PC-3 (cell line): ENCODE results near the gene PRLH. TPM values are rescaled to one million over a fixed set of nuclear protein-coding genes. Genes with fewer than 3 reads are reported as not detected.
"Not testable (repeated sequence)": the region's sequence is repeated elsewhere in the genome, so short reads cannot be mapped to it uniquely, and the experiment has no call there.

Experiments used
- ATAC-seq: fragments of 200-7000 bp; cut with Tn5 transposase; 2 replicates; pipeline ENCODE4 v1.9.1; 2020; ENCODE audit warnings: mild to moderate bottlenecking, moderate library complexity
- BruUV-seq: library from RNA; stranded (reverse); fragments of 400-500 nt; replicated peaks from 2 replicates; lab custom pipeline; 2021; lab: Mats Ljungman, UMichigan
- CTCF ChIA-PET: fragments of 300-600 bp; sonication (Branson Sonifier 250); formaldehyde crosslinking; loops from one replicate; lab custom pipeline; 2022; ENCODE audit warnings: antibody characterized with exemption; lab: Charles Lee
- POLR2A ChIA-PET: fragments of 300-600 bp; sonication (Branson Sonifier 250); formaldehyde crosslinking; loops from one replicate; lab custom pipeline; 2022; ENCODE audit warnings: antibody characterized with exemption; ENCODE audit not compliant: unreplicated experiment; lab: Charles Lee
- DNase-seq: peaks from one replicate; pipeline ENCODE4 v3.0.0-alpha.2; 2015
- H2AFZ ChIP-seq: fragments of 300-600 bp; sonication (generic); 2 replicates; pipeline ENCODE4 v1.6.0; 2016; ENCODE audit warnings: antibody characterized with exemption, low read length
- H3F3A ChIP-seq: fragments of 300-600 bp; sonication (generic); one replicate; pipeline ENCODE4 v1.6.0; 2017; ENCODE audit warnings: antibody characterized with exemption, low read length, control low read depth, mild to moderate bottlenecking; ENCODE audit not compliant: unreplicated experiment
- H3K27ac ChIP-seq: fragments of 300-600 bp; sonication (generic); 2 replicates; pipeline ENCODE4 v1.5.1; 2016; ENCODE audit warnings: mild to moderate bottlenecking, low read length
- H3K27me3 ChIP-seq: fragments of 300-600 bp; sonication (generic); 2 replicates; pipeline ENCODE4 v1.6.1; 2016; ENCODE audit warnings: low read length, mixed read lengths
- H3K36me3 ChIP-seq: fragments of 300-600 bp; sonication (generic); 2 replicates; pipeline ENCODE4 v1.6.1; 2016; ENCODE audit warnings: low read depth, mixed run types, low read length, mixed read lengths
- H3K4me1 ChIP-seq: fragments of 300-600 bp; sonication (generic); 2 replicates; pipeline ENCODE4 v1.5.1; 2016; ENCODE audit warnings: low read length; ENCODE audit not compliant: insufficient read depth
- H3K4me2 ChIP-seq: fragments of 300-600 bp; sonication (generic); 2 replicates; pipeline ENCODE4 v1.6.0; 2016; ENCODE audit warnings: low read length
- H3K4me3 ChIP-seq: fragments of 300-600 bp; sonication (generic); 2 replicates; pipeline ENCODE4 v1.5.1; 2016; ENCODE audit warnings: mild to moderate bottlenecking, low read length, mixed read lengths
- H3K79me2 ChIP-seq: fragments of 300-600 bp; sonication (generic); 2 replicates; pipeline ENCODE4 v1.6.1; 2017; ENCODE audit warnings: low read length, mixed read lengths
- H3K9ac ChIP-seq: fragments of 300-600 bp; sonication (generic); 2 replicates; pipeline ENCODE4 v1.6.0; 2016; ENCODE audit warnings: mild to moderate bottlenecking, low read length
- H3K9me2 ChIP-seq: fragments of 300-600 bp; sonication (generic); replicated peaks from 2 replicates; pipeline ENCODE4 v1.6.1; 2016; ENCODE audit warnings: mixed run types, low read length, mixed read lengths
- H3K9me3 ChIP-seq: fragments of 300-600 bp; sonication (generic); 2 replicates; pipeline ENCODE4 v1.6.1; 2016; ENCODE audit warnings: low read length, mixed read lengths
- H4K20me1 ChIP-seq: fragments of 300-600 bp; sonication (generic); 2 replicates; pipeline ENCODE4 v1.6.1; 2016; ENCODE audit warnings: low read length, mixed read lengths
- CTCF ChIP-seq: fragments of 300-600 bp; sonication (generic); conservative IDR thresholded peaks from 2 replicates; pipeline ENCODE4 v1.5.1; 2017; ENCODE audit warnings: antibody characterized with exemption, low read depth, mild to moderate bottlenecking, low read length
- EZH2 ChIP-seq: fragments of 300-600 bp; sonication (generic); IDR thresholded peaks from one replicate; pipeline ENCODE4 v1.6.1; 2017; ENCODE audit warnings: antibody characterized with exemption, mild to moderate bottlenecking, low read length; ENCODE audit not compliant: unreplicated experiment
- EZH2phosphoT487 ChIP-seq: fragments of 300-600 bp; sonication (generic); IDR thresholded peaks from 2 replicates; pipeline ENCODE4 v1.6.1; 2018; ENCODE audit warnings: mild to moderate bottlenecking, antibody characterized with exemption, low read length, borderline replicate concordance
- intact Hi-C: fragments of 100-400 bp; cut with micrococcal nuclease; formaldehyde crosslinking; loops from 2 replicates; pipeline ENCODE4 v1.9.0; 2023
- total RNA-seq: library from RNA; depleted of rRNA; stranded (reverse); fragments of >200 nt; gene quantifications from 2 replicates; pipeline ENCODE4 v1.2.3, GENCODE V29; 2014

The PRLH gene
- total RNA-seq, 1 experiment from 2014 or later = not detected

GRCh38 chr2:237594514-237594871, 28.1 kb downstream of the PRLH start:
- intact Hi-C loops = loop anchor here (10.0 kb wide), 1 partner anchor 70 kb away; no protein-coding TSS in a partner anchor
- Histone ChIP-seq H3K9me3 (no peaks in the 10 kb centered on the region), H3K27ac (no peak overlapping the region), H3K27me3 (no peaks in the 10 kb centered on the region), H4K20me1 (no peaks in the 10 kb centered on the region), H3K79me2 (peaks cover 6% of the 10 kb centered on the region), H3K36me3 (no peaks in the 10 kb centered on the region), H3K4me1 (peaks cover 8% of the 10 kb centered on the region), H3K4me3 (no peak overlapping the region), H3K9ac (no peak overlapping the region), H3K9me2 (no peaks in the 10 kb centered on the region), H3F3A (no peaks in the 10 kb centered on the region), H2AFZ (no peak overlapping the region), H3K4me2 (no peak overlapping the region)
- TF ChIP-seq CTCF (no peak), EZH2 (no peak), EZH2phosphoT487 (no peak)
- ChIA-PET CTCF (no interaction called here), POLR2A (no interaction called here)
- BruUV-seq = no TSS peak
- DNase-seq (no peak), ATAC-seq (no peak)

- ATAC-seq, H3K9ac ChIP-seq, H3K4me3 ChIP-seq, BruUV-seq, H3K27ac ChIP-seq, H3K36me3 ChIP-seq, H3K79me2 ChIP-seq, H3K4me2 ChIP-seq, H3K27me3 ChIP-seq, H3K4me1 ChIP-seq, POLR2A ChIA-PET, H2AFZ ChIP-seq, H4K20me1 ChIP-seq, H3F3A ChIP-seq, H3K9me2 ChIP-seq, CTCF ChIA-PET, DNase-seq, H3K9me3 ChIP-seq: not testable (repeated sequence)
- intact Hi-C loops = loop anchor here (10.0 kb wide), 1 partner anchor 69 kb away; no protein-coding TSS in a partner anchor
These were observed 29.6 kb downstream of the PRLH start for GRCh38 chr2:237595829-237596519.

GRCh38 chr2:237596520-237597195, 30.3 kb downstream of the PRLH start:
- no peak overlapping the region for H3K27ac ChIP-seq
- no peaks in the 10 kb centered on the region for H4K20me1 ChIP-seq
- H3F3A ChIP-seq = no peaks in the 10 kb centered on the region
- peaks cover 2% of the 10 kb centered on the region for H3K4me1 ChIP-seq
- no peaks in the 10 kb centered on the region for H3K9me3 ChIP-seq
- TF ChIP-seq EZH2phosphoT487 (no peak), CTCF (no peak), EZH2 (no peak)
- H2AFZ ChIP-seq = no peak overlapping the region
- no peaks in the 10 kb centered on the region for H3K27me3 ChIP-seq
- intact Hi-C loops = loop anchor here (10.0 kb wide), 1 partner anchor 68 kb away; no protein-coding TSS in a partner anchor
- ATAC-seq (no peak), DNase-seq (no peak)
- H3K4me3 ChIP-seq = no peak overlapping the region
- no peaks in the 10 kb centered on the region for H3K79me2 ChIP-seq
- no peak overlapping the region for H3K4me2 ChIP-seq
- ChIA-PET CTCF (no interaction called here), POLR2A (no interaction called here)
- H3K9me2 ChIP-seq = no peaks in the 10 kb centered on the region
- H3K9ac ChIP-seq = no peak overlapping the region
- H3K36me3 ChIP-seq = no peaks in the 10 kb centered on the region
- no TSS peak for BruUV-seq
